ENCODE measurements around the gene ACR.
A peak's percentile ranks its signal among the peaks of the same experiment; 100 is the strongest.
"Not testable (repeated sequence)": the region's sequence is repeated elsewhere in the genome, so short reads cannot be mapped to it uniquely, and the experiment has no call there.

The ACR gene

GRCh38 chr22:50732681-50733080 is 5.3 kb upstream of the ACR start:
- DNase-seq (no peak), ATAC-seq (no peak)

GRCh38 chr22:50733521-50734342 is 4.3 kb upstream of the ACR start:
- DNase-seq (peak; percentile 1), ATAC-seq (no peak)

GRCh38 chr22:50734343-50734771 is 3.6 kb upstream of the ACR start:
- DNase-seq (peak; percentile 0), ATAC-seq (no peak)

- no peak for ATAC-seq
- DNase-seq: peak; percentile 0
These were observed 2.8 kb upstream of the ACR start for GRCh38 chr22:50734986-50735738.

GRCh38 chr22:50735739-50736030 is 2.3 kb upstream of the ACR start:
- DNase-seq (no peak), ATAC-seq (no peak)

- ATAC-seq (no peak), DNase-seq (no peak)
These were observed 734 bp downstream of the ACR start for GRCh38 chr22:50738649-50739227.

GRCh38 chr22:50739279-50739691 is 1.3 kb downstream of the ACR start:
- DNase-seq (no peak), ATAC-seq (no peak)

GRCh38 chr22:50739894-50740293 is 1.9 kb downstream of the ACR start:
- DNase-seq (no peak), ATAC-seq (no peak)

GRCh38 chr22:50740714-50741113 is 2.7 kb downstream of the ACR start:
- DNase-seq, ATAC-seq: not testable (repeated sequence)

- not testable (repeated sequence) for ATAC-seq, DNase-seq
These were observed 6.4 kb downstream of the ACR start for GRCh38 chr22:50744424-50744823.

- not testable (repeated sequence) for ATAC-seq, DNase-seq
These were observed 9.5 kb downstream of the ACR start for GRCh38 chr22:50747521-50747920.

- ATAC-seq, DNase-seq: not testable (repeated sequence)
These were observed 10.6 kb downstream of the ACR start for GRCh38 chr22:50748630-50749029.

- not testable (repeated sequence) for ATAC-seq, DNase-seq
These were observed 11.5 kb downstream of the ACR start for GRCh38 chr22:50749302-50750074.

- ATAC-seq, DNase-seq: not testable (repeated sequence)
These were observed 17.2 kb downstream of the ACR start for GRCh38 chr22:50755251-50755650.

- not testable (repeated sequence) for ATAC-seq, DNase-seq
These were observed 18.4 kb downstream of the ACR start for GRCh38 chr22:50756406-50756805.

- peak; percentile 52 for DNase-seq
- ATAC-seq: peak; percentile 40
These were observed 19.0 kb downstream of the ACR start for GRCh38 chr22:50756949-50757491.

GRCh38 chr22:50759597-50760341 is 21.8 kb downstream of the ACR start:
- not testable (repeated sequence) for ATAC-seq, DNase-seq

GRCh38 chr22:50761829-50762228 is 23.8 kb downstream of the ACR start:
- ATAC-seq, DNase-seq: not testable (repeated sequence)

GRCh38 chr22:50764288-50764687 is 26.3 kb downstream of the ACR start:
- not testable (repeated sequence) for ATAC-seq, DNase-seq

GRCh38 chr22:50775132-50775531 is 37.1 kb downstream of the ACR start:
- peak; percentile 33 for DNase-seq

GRCh38 chr22:50777631-50778030 is 39.6 kb downstream of the ACR start:
- DNase-seq, ATAC-seq: not testable (repeated sequence)

More at GRCh38 chr22:50775132-50775531, 37.1 kb downstream of the ACR start:
- not testable (repeated sequence) for ATAC-seq
